Ascending aorta (tissue), 2 donors: Measurements from ENCODE around the gene ZMYM1. TPM values are rescaled to one million over a fixed set of nuclear protein-coding genes. Genes with fewer than 3 reads are reported as not detected.
"Not testable (repeated sequence)": the region's sequence is repeated elsewhere in the genome, so short reads cannot be mapped to it uniquely, and the experiment has no call there.

ENCODE experiments used
- DNase-seq, 2 donors: peaks; one replicate each; pipeline ENCODE4 v3.0.0-alpha.2; 2019; ENCODE audit warnings: low spot score in 2 of 2
- H3K27ac ChIP-seq, 2 donors: fragments of 200-600 bp; sonication (generic); one replicate each; pipeline ENCODE4 v1.5.1; 2016 to 2017; ENCODE audit warnings: mild to moderate bottlenecking in 1 of 2
- H3K27me3 ChIP-seq: fragments of 200-600 bp; sonication (generic); one replicate; pipeline ENCODE4 v1.5.1; 2017
- H3K36me3 ChIP-seq, 2 donors: fragments of 200-600 bp; sonication (generic); one replicate each; pipeline ENCODE4 v1.5.1; 2016
- H3K4me1 ChIP-seq, 2 donors: fragments of 200-600 bp; sonication (generic); one replicate each; pipeline ENCODE4 v1.5.1; 2016 to 2017; ENCODE audit warnings: mild to moderate bottlenecking in 1 of 2
- H3K4me3 ChIP-seq, 2 donors: fragments of 200-600 bp; sonication (generic); one replicate each; pipeline ENCODE4 v1.5.1; 2016 to 2017; ENCODE audit warnings: mild to moderate bottlenecking in 1 of 2
- H3K9me3 ChIP-seq, 2 donors: fragments of 200-600 bp; sonication (generic); one replicate each; pipeline ENCODE4 v1.5.1; 2016
- CTCF ChIP-seq, 3 experiments: fragments of 200-600 bp in 2 of 3; fragments of 450-650 bp in 1 of 3; sonication (generic) in 2 of 3; IDR thresholded peaks; one replicate each; pipeline ENCODE4 v1.5.1; 2016 to 2019; ENCODE audit warnings: antibody characterized with exemption in 3 of 3, mild to moderate bottlenecking in 1 of 3, moderate library complexity in 1 of 3
- intact Hi-C: fragments of 100-400 bp; cut with DNase I; formaldehyde crosslinking; loops from one replicate; pipeline ENCODE4 v1.15.1; 2023
- total RNA-seq: library from RNA; depleted of rRNA; stranded (reverse); fragments of >200 nt; gene quantifications from one replicate; pipeline ENCODE4 v1.1.0, GENCODE V29; 2016

Gene ZMYM1
- total RNA-seq, 1 donor from 2014 or later: 4.6 TPM

- Histone ChIP-seq H3K4me3 (peak overlapping the region; percentile 50 to 57), H3K9me3 (no peaks in the 10 kb centered on the region), H3K4me1 (no peaks in the 10 kb centered on the region), H3K27ac (no peak overlapping the region), H3K36me3 (no peaks in the 10 kb centered on the region), H3K27me3 (no peaks in the 10 kb centered on the region)
- TF ChIP-seq CTCF (IDR thresholded peaks at IDR 0.05): no peak
- intact Hi-C loops: no loop called here
- DNase-seq: no peak
Observed at GRCh38 chr1:35120458-35121133, 41.4 kb downstream of the ZMYM1 start.

- Histone ChIP-seq H3K27ac (no peak overlapping the region), H3K4me1 (no peaks in the 10 kb centered on the region), H3K36me3 (no peaks in the 10 kb centered on the region), H3K9me3 (peaks cover 0 to 14% of the 10 kb centered on the region in 2 donors), H3K27me3 (no peaks in the 10 kb centered on the region), H3K4me3 (no peak overlapping the region)
- TF ChIP-seq CTCF (IDR thresholded peaks at IDR 0.05): no peak
- intact Hi-C loops: no loop called here
- DNase-seq: no peak
Observed at GRCh38 chr1:35122311-35122710, 43.1 kb downstream of the ZMYM1 start.

GRCh38 chr1:35126546-35126945 lies 47.4 kb downstream of the ZMYM1 start:
- Histone ChIP-seq H3K9me3 (peaks cover 0 to 14% of the 10 kb centered on the region in 2 donors), H3K27me3 (no peaks in the 10 kb centered on the region), H3K4me1 (no peaks in the 10 kb centered on the region), H3K27ac (no peak overlapping the region), H3K36me3 (no peaks in the 10 kb centered on the region), H3K4me3 (no peak overlapping the region)
- intact Hi-C loops: no loop called here
- no peak for DNase-seq
- no peak for TF ChIP-seq CTCF (IDR thresholded peaks at IDR 0.05)

- H3K27ac ChIP-seq: no peak overlapping the region
- no peak for DNase-seq
- peaks cover 0 to 14% of the 10 kb centered on the region in 2 donors for H3K9me3 ChIP-seq
- no peak overlapping the region for H3K4me3 ChIP-seq
- no peaks in the 10 kb centered on the region for H3K36me3 ChIP-seq
- no peaks in the 10 kb centered on the region for H3K27me3 ChIP-seq
- intact Hi-C loops: no loop called here
- H3K4me1 ChIP-seq: no peaks in the 10 kb centered on the region
- no peak for TF ChIP-seq CTCF (IDR thresholded peaks at IDR 0.05)
Observed at GRCh38 chr1:35129080-35129479, 49.9 kb downstream of the ZMYM1 start.

- no peak for DNase-seq
- Histone ChIP-seq H3K4me3 (no peak overlapping the region), H3K27ac (no peak overlapping the region), H3K4me1 (no peaks in the 10 kb centered on the region), H3K36me3 (no peaks in the 10 kb centered on the region), H3K9me3 (no peaks in the 10 kb centered on the region), H3K27me3 (no peaks in the 10 kb centered on the region)
- intact Hi-C loops: no loop called here
- TF ChIP-seq CTCF (IDR thresholded peaks at IDR 0.05): no peak
Observed at GRCh38 chr1:35136780-35137179, 57.6 kb downstream of the ZMYM1 start.

GRCh38 chr1:35137590-35137989 lies 58.4 kb downstream of the ZMYM1 start:
- H3K27ac ChIP-seq, H3K36me3 ChIP-seq, H3K4me1 ChIP-seq, H3K9me3 ChIP-seq, H3K27me3 ChIP-seq, intact Hi-C loops, H3K4me3 ChIP-seq, DNase-seq: not testable (repeated sequence)

GRCh38 chr1:35142294-35142693 lies 63.1 kb downstream of the ZMYM1 start:
- H3K9me3 ChIP-seq, DNase-seq, H3K27me3 ChIP-seq, H3K36me3 ChIP-seq, H3K4me1 ChIP-seq, intact Hi-C loops, H3K27ac ChIP-seq, H3K4me3 ChIP-seq: not testable (repeated sequence)

GRCh38 chr1:35142728-35143127 lies 63.5 kb downstream of the ZMYM1 start:
- H3K4me1 ChIP-seq, H3K36me3 ChIP-seq, H3K9me3 ChIP-seq, H3K27ac ChIP-seq, DNase-seq, H3K27me3 ChIP-seq, H3K4me3 ChIP-seq, intact Hi-C loops: not testable (repeated sequence)
